HG03139 (cell line): ENCODE results near the gene TBC1D2B.

Experiments
- ATAC-seq: cut with Tn5 transposase; IDR thresholded peaks from one replicate; pipeline ENCODE4 v1.9.1; 2021; ENCODE audit not compliant: unreplicated experiment

The TBC1D2B gene

GRCh38 chr15:78077053-78077870, at the start of gene TBC1D2B:
Gene TBC1D2B, minus strand, starts transcription at chr15:78077711. Its CDS starts 59 bp downstream, at chr15:78077652.
- ATAC-seq, result peak; percentile 57

GRCh38 chr15:78125267-78125666, 47.8 kb upstream of the TBC1D2B start:
- ATAC-seq, result no peak

GRCh38 chr15:78120523-78120922, 43.0 kb upstream of the TBC1D2B start:
- no peak for ATAC-seq

GRCh38 chr15:78112551-78112950, 35.0 kb upstream of the TBC1D2B start:
- ATAC-seq, result no peak

GRCh38 chr15:78111788-78112187, 34.3 kb upstream of the TBC1D2B start:
- ATAC-seq, result no peak

- ATAC-seq, result no peak
Observed at GRCh38 chr15:78110916-78111475, 33.5 kb upstream of the TBC1D2B start.

GRCh38 chr15:78110096-78110495, 32.6 kb upstream of the TBC1D2B start:
- ATAC-seq, result no peak

- no peak for ATAC-seq
Observed at GRCh38 chr15:78109156-78109555, 31.6 kb upstream of the TBC1D2B start.

- peak; percentile 41 for ATAC-seq
Observed at GRCh38 chr15:78108300-78109084, 31.0 kb upstream of the TBC1D2B start.

GRCh38 chr15:78107471-78107870, 30.0 kb upstream of the TBC1D2B start:
- ATAC-seq, result no peak

GRCh38 chr15:78105476-78106241, 28.1 kb upstream of the TBC1D2B start:
- ATAC-seq, result no peak

- no peak for ATAC-seq
Observed at GRCh38 chr15:78104566-78105475, 27.3 kb upstream of the TBC1D2B start.

- ATAC-seq, result no peak
Observed at GRCh38 chr15:78104119-78104479, 26.6 kb upstream of the TBC1D2B start.

GRCh38 chr15:78103406-78104118, 26.1 kb upstream of the TBC1D2B start:
- ATAC-seq, result peak; percentile 51

- ATAC-seq, result no peak
Observed at GRCh38 chr15:78102741-78103140, 25.2 kb upstream of the TBC1D2B start.

GRCh38 chr15:78102211-78102610, 24.7 kb upstream of the TBC1D2B start:
- no peak for ATAC-seq

- ATAC-seq, result no peak
Observed at GRCh38 chr15:78101423-78102105, 24.1 kb upstream of the TBC1D2B start.

GRCh38 chr15:78100886-78101285, 23.4 kb upstream of the TBC1D2B start:
- ATAC-seq, result no peak
